Measurements from ENCODE around the gene TMEM108. TPM values are rescaled to one million over a fixed set of nuclear protein-coding genes. Genes with fewer than 3 reads are reported as not detected.

The TMEM108 gene
- total RNA-seq, 1 donor from 2014 or later = 15.4 TPM

GRCh38 chr3:133381346-133382109 is 343.3 kb downstream of the TMEM108 start:
- ATAC-seq (no peak), DNase-seq (no peak)
- intact Hi-C loops (cut with DNase I) = loop anchor here (5.0 kb wide), 1 partner anchor 339 kb away; no protein-coding TSS in a partner anchor

GRCh38 chr3:133383175-133383574 is 345.0 kb downstream of the TMEM108 start:
- H3K27ac ChIP-seq = no peak overlapping the region
- H3K36me3 ChIP-seq = no peaks in the 10 kb centered on the region
- H3K27me3 ChIP-seq = no peaks in the 10 kb centered on the region
- H3K4me3 ChIP-seq = no peak overlapping the region
- DNase-seq (no peak), ATAC-seq (peak; percentile 79)
- peaks cover 5% of the 10 kb centered on the region for H3K4me1 ChIP-seq
- no peaks in the 10 kb centered on the region for H3K9me3 ChIP-seq
- no peak for TF ChIP-seq CTCF (IDR thresholded peaks at IDR 0.05)
- intact Hi-C loops (cut with DNase I) = loop anchor here (5.0 kb wide), 1 partner anchor 341 kb away; no protein-coding TSS in a partner anchor

More at GRCh38 chr3:133381346-133382109, 343.3 kb downstream of the TMEM108 start:
- Histone ChIP-seq H3K4me1 (peaks cover 5% of the 10 kb centered on the region), H3K27ac (no peak overlapping the region), H3K9me3 (no peaks in the 10 kb centered on the region), H3K4me3 (no peak overlapping the region), H3K27me3 (no peaks in the 10 kb centered on the region), H3K36me3 (no peaks in the 10 kb centered on the region)
- no peak for TF ChIP-seq CTCF (IDR thresholded peaks at IDR 0.05)

GRCh38 chr3:133383741-133384140 is 345.6 kb downstream of the TMEM108 start:
- peaks cover 5% of the 10 kb centered on the region for H3K4me1 ChIP-seq
- H3K36me3 ChIP-seq = no peaks in the 10 kb centered on the region
- no peak overlapping the region for H3K4me3 ChIP-seq
- no peak overlapping the region for H3K27ac ChIP-seq
- H3K27me3 ChIP-seq = no peaks in the 10 kb centered on the region
- no peak for TF ChIP-seq CTCF (IDR thresholded peaks at IDR 0.05)
- intact Hi-C loops (cut with DNase I) = loop anchor here (5.0 kb wide), 1 partner anchor 341 kb away; no protein-coding TSS in a partner anchor
- DNase-seq (no peak), ATAC-seq (no peak)
- H3K9me3 ChIP-seq = no peaks in the 10 kb centered on the region

- intact Hi-C loops (cut with DNase I) = loop anchor here (5.0 kb wide), 1 partner anchor 342 kb away; no protein-coding TSS in a partner anchor
These were observed 346.3 kb downstream of the TMEM108 start for GRCh38 chr3:133384331-133385027.

GRCh38 chr3:133386876-133387275 is 348.7 kb downstream of the TMEM108 start:
- no peak for DNase-seq
- Histone ChIP-seq H3K4me3 (no peak overlapping the region), H3K36me3 (no peaks in the 10 kb centered on the region), H3K27me3 (no peaks in the 10 kb centered on the region), H3K9me3 (no peaks in the 10 kb centered on the region), H3K27ac (no peak overlapping the region), H3K4me1 (peaks cover 5% of the 10 kb centered on the region)
- intact Hi-C loops (cut with DNase I) = no loop called here
- no peak for TF ChIP-seq CTCF (IDR thresholded peaks at IDR 0.05)
- ATAC-seq = no peak

More at GRCh38 chr3:133384331-133385027, 346.3 kb downstream of the TMEM108 start:
- TF ChIP-seq CTCF (IDR thresholded peaks at IDR 0.05) = peak; percentile 82
- no peaks in the 10 kb centered on the region for H3K9me3 ChIP-seq
- no peak overlapping the region for H3K4me3 ChIP-seq
- no peaks in the 10 kb centered on the region for H3K27me3 ChIP-seq
- no peak overlapping the region for H3K27ac ChIP-seq
- H3K4me1 ChIP-seq = peaks cover 5% of the 10 kb centered on the region
- no peaks in the 10 kb centered on the region for H3K36me3 ChIP-seq
- DNase-seq (peak; percentile 82), ATAC-seq (peak; percentile 83)
